Astrocyte (in vitro differentiated cells and primary cell): ENCODE results near the gene AP1M1. TPM values are rescaled to one million over a fixed set of nuclear protein-coding genes. Genes with fewer than 3 reads are reported as not detected.

Experiments
- DNase-seq: peaks from one replicate; pipeline ENCODE4 v3.0.0-alpha.2; 2010; ENCODE audit warnings: low read depth
- FAIRE-seq: peaks from 2 replicates; lab custom pipeline; 2011; peaks lifted over from hg19 to GRCh38; lab: Jason Lieb, UNC
- H2AFZ ChIP-seq: 2 replicates; pipeline ENCODE4 v1.6.0; 2012; ENCODE audit warnings: low read depth, low read length, inconsistent platforms
- H3K27ac ChIP-seq: 2 replicates; pipeline ENCODE4 v1.5.1; 2011; ENCODE audit warnings: low read depth, low read length, inconsistent platforms
- H3K27me3 ChIP-seq: 2 replicates; pipeline ENCODE4 v1.6.0; 2011; ENCODE audit warnings: low read length, inconsistent platforms; ENCODE audit not compliant: insufficient read depth
- H3K36me3 ChIP-seq: 2 replicates; pipeline ENCODE4 v1.5.1; 2011; ENCODE audit warnings: low read length, inconsistent platforms; ENCODE audit not compliant: insufficient read depth
- H3K4me1 ChIP-seq: 2 replicates; pipeline ENCODE4 v1.5.1; 2011; ENCODE audit warnings: low read length, inconsistent platforms; ENCODE audit not compliant: insufficient read depth
- H3K4me2 ChIP-seq: 2 replicates; pipeline ENCODE4 v1.6.0; 2012; ENCODE audit warnings: low read length, inconsistent platforms
- H3K4me3 ChIP-seq: 2 replicates; pipeline ENCODE4 v1.5.1; 2011; ENCODE audit warnings: low read depth, mild to moderate bottlenecking, low read length, inconsistent platforms; ENCODE audit not compliant: insufficient read depth
- H3K79me2 ChIP-seq: 2 replicates; pipeline ENCODE4 v1.6.0; 2012; ENCODE audit warnings: mild to moderate bottlenecking, low read length, inconsistent platforms; ENCODE audit not compliant: insufficient read depth
- H3K9ac ChIP-seq: 2 replicates; pipeline ENCODE4 v1.6.0; 2012; ENCODE audit warnings: mild to moderate bottlenecking, low read length, inconsistent platforms
- H3K9me3 ChIP-seq: 2 replicates; pipeline ENCODE4 v1.5.1; 2012; ENCODE audit warnings: low read depth, mild to moderate bottlenecking, low read length, inconsistent platforms; ENCODE audit not compliant: insufficient read depth
- H4K20me1 ChIP-seq: 2 replicates; pipeline ENCODE4 v1.6.0; 2012; ENCODE audit warnings: low read length, inconsistent platforms; ENCODE audit not compliant: insufficient read depth
- H3K27ac Mint-ChIP-seq: one replicate; pipeline ENCODE4 v1.8.0; 2021; ENCODE audit warnings: mild to moderate bottlenecking, mixed read lengths; ENCODE audit not compliant: unreplicated experiment
- H3K27me3 Mint-ChIP-seq: one replicate; pipeline ENCODE4 v1.8.0; 2021; ENCODE audit warnings: low read depth, mixed read lengths; ENCODE audit not compliant: unreplicated experiment
- H3K36me3 Mint-ChIP-seq: one replicate; pipeline ENCODE4 v1.8.0; 2021; ENCODE audit warnings: low read depth, mixed read lengths; ENCODE audit not compliant: unreplicated experiment
- H3K4me1 Mint-ChIP-seq: one replicate; pipeline ENCODE4 v1.8.0; 2021; ENCODE audit warnings: low read depth, mixed read lengths; ENCODE audit not compliant: unreplicated experiment
- H3K4me3 Mint-ChIP-seq: one replicate; pipeline ENCODE4 v1.8.0; 2021; ENCODE audit warnings: mild to moderate bottlenecking, moderate library complexity, mixed read lengths; ENCODE audit not compliant: unreplicated experiment
- H3K9me3 Mint-ChIP-seq: one replicate; pipeline ENCODE4 v1.8.0; 2021; ENCODE audit warnings: mild to moderate bottlenecking, mixed read lengths; ENCODE audit not compliant: unreplicated experiment
- EZH2 ChIP-seq: IDR thresholded peaks from 2 replicates; pipeline ENCODE4 v1.6.1; 2012; ENCODE audit warnings: mild to moderate bottlenecking, low read length, inconsistent platforms; ENCODE audit not compliant: insufficient read depth
- total RNA-seq: library from RNA; stranded (reverse); gene quantifications from 2 replicates; pipeline ENCODE4 v1.2.1, GENCODE V29; 2021
- TF ChIP-seq, protein P1 (sequence below): IDR thresholded peaks from 2 replicates; pipeline ENCODE4 v1.5.1; 2011; ENCODE audit warnings: low read depth, mild to moderate bottlenecking, inconsistent platforms, low read length, moderate library complexity; ENCODE audit not compliant: insufficient read depth

AP1M1 gene
- total RNA-seq, 1 donor from 2014 or later, result 87.6 TPM

DNA sequence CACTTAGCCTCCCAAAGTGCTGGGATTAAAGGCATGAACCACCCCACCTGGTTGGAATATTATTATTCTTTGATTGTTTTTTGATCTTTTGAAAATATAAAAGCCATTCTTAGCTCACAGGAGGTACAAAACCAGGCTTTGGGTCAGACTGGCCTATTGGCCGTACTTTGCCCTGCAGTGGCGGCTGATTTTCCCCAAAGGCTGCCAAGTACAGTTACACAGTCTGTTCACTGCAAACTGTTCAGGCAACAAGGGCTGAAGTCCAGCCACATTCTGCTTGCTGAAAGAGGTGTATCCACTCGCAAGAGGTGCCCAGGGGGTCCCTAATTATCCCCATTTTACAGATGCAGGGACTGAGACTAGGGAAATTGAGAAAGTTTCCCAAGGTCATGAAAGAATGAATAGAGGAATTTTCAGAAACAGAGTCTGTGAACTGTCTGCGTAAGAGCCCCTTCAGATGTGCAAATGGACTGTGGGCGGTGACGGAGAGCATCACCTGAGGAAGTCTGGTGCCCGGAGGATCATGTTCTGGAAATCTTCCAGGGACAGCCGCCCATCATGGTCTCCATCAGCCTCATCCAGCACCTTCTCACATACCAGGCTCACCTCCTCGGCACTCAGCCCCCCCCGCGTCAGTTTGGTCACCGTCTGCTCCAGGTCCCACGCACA, 33.4 kb upstream of the AP1M1 start:
- Histone ChIP-seq H3K27me3 (no peaks in the 10 kb centered on the region), H4K20me1 (no peaks in the 10 kb centered on the region), H3K9me3 (no peaks in the 10 kb centered on the region), H3K36me3 (no peaks in the 10 kb centered on the region), H2AFZ (no peak overlapping the region), H3K4me1 (peaks cover 8% of the 10 kb centered on the region), H3K27ac (no peak overlapping the region), H3K79me2 (no peaks in the 10 kb centered on the region), H3K9ac (no peak overlapping the region), H3K4me3 (no peak overlapping the region), H3K4me2 (no peak overlapping the region)
- Mint-ChIP-seq H3K27me3 (peaks cover 8% of the 10 kb centered on the region), H3K27ac (no peak overlapping the region), H3K36me3 (no peaks in the 10 kb centered on the region), H3K4me3 (no peak overlapping the region), H3K4me1 (peaks cover 6% of the 10 kb centered on the region), H3K9me3 (no peaks in the 10 kb centered on the region)
- no peak for DNase-seq
- no peak for FAIRE-seq
- TF ChIP-seq, protein P1, sequence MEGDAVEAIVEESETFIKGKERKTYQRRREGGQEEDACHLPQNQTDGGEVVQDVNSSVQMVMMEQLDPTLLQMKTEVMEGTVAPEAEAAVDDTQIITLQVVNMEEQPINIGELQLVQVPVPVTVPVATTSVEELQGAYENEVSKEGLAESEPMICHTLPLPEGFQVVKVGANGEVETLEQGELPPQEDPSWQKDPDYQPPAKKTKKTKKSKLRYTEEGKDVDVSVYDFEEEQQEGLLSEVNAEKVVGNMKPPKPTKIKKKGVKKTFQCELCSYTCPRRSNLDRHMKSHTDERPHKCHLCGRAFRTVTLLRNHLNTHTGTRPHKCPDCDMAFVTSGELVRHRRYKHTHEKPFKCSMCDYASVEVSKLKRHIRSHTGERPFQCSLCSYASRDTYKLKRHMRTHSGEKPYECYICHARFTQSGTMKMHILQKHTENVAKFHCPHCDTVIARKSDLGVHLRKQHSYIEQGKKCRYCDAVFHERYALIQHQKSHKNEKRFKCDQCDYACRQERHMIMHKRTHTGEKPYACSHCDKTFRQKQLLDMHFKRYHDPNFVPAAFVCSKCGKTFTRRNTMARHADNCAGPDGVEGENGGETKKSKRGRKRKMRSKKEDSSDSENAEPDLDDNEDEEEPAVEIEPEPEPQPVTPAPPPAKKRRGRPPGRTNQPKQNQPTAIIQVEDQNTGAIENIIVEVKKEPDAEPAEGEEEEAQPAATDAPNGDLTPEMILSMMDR, result no peak

DNA sequence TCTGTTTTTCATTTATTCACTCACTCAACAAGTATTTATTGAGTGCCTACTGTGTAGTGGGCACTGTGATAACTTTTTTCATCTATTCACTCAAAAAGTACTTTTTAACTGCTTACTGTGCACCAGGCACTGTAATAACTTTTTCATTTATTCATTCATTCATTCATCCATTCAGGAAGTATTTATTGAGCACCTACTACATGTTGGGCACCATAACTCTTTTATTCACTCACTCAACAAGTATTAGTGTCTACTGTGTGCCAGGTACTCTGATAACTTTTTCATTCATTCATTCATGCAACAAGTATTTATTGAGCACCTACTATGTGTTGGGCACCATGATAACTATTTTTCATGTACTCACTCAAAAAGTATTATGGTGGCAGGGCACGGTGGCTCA, 31.3 kb upstream of the AP1M1 start:
- H4K20me1 ChIP-seq, result no peaks in the 10 kb centered on the region
- DNase-seq (no peak), FAIRE-seq (no peak)
- H3K4me2 ChIP-seq, result no peak overlapping the region
- H3K27ac ChIP-seq, result no peak overlapping the region
- H3K4me1 ChIP-seq, result peaks cover under 1% of the 10 kb centered on the region
- peaks cover 17% of the 10 kb centered on the region for H3K27me3 Mint-ChIP-seq
- H3K9ac ChIP-seq, result no peak overlapping the region
- no peak overlapping the region for H3K27ac Mint-ChIP-seq
- no peak overlapping the region for H2AFZ ChIP-seq
- no peak overlapping the region for H3K4me3 Mint-ChIP-seq
- no peaks in the 10 kb centered on the region for H3K36me3 Mint-ChIP-seq
- no peaks in the 10 kb centered on the region for H3K9me3 ChIP-seq
- H3K36me3 ChIP-seq, result no peaks in the 10 kb centered on the region
- no peaks in the 10 kb centered on the region for H3K4me1 Mint-ChIP-seq
- H3K27me3 ChIP-seq, result no peaks in the 10 kb centered on the region
- no peaks in the 10 kb centered on the region for H3K79me2 ChIP-seq
- no peak for TF ChIP-seq EZH2
- TF ChIP-seq, protein P1, result no peak
- no peaks in the 10 kb centered on the region for H3K9me3 Mint-ChIP-seq
- H3K4me3 ChIP-seq, result no peak overlapping the region

DNA sequence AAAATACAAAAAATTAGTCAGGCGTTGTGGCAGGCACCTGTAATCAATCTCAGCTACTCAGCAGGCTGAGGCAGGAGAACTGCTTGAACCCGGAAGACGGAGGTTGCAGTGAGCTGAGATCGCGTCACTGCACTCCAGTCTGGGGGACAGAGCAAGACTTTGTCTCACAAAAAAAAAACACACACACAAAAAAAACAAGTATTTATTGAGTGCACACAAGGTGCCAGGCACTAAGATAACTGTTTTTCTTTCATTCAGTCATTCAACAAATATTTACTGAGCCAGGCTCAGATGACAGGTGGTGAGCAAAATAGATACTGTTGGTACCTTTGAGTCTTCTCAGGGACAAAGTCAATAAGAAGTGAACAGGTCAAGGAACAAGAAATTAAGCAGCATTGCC, 30.7 kb upstream of the AP1M1 start:
- no peak overlapping the region for H3K27ac Mint-ChIP-seq
- Histone ChIP-seq H3K79me2 (no peaks in the 10 kb centered on the region), H4K20me1 (no peaks in the 10 kb centered on the region), H3K4me1 (no peaks in the 10 kb centered on the region), H3K9ac (no peak overlapping the region), H3K27ac (no peak overlapping the region), H3K36me3 (no peaks in the 10 kb centered on the region), H3K9me3 (no peaks in the 10 kb centered on the region), H3K27me3 (no peaks in the 10 kb centered on the region), H3K4me3 (no peak overlapping the region), H3K4me2 (no peak overlapping the region), H2AFZ (no peak overlapping the region)
- FAIRE-seq (no peak), DNase-seq (no peak)
- no peaks in the 10 kb centered on the region for H3K9me3 Mint-ChIP-seq
- no peaks in the 10 kb centered on the region for H3K36me3 Mint-ChIP-seq
- no peaks in the 10 kb centered on the region for H3K4me1 Mint-ChIP-seq
- TF ChIP-seq, protein P1, result no peak
- TF ChIP-seq EZH2, result no peak
- H3K4me3 Mint-ChIP-seq, result no peak overlapping the region
- H3K27me3 Mint-ChIP-seq, result peaks cover 21% of the 10 kb centered on the region
